Measurements from ENCODE around the gene SIRPB2. TPM values are rescaled to one million over a fixed set of nuclear protein-coding genes. Genes with fewer than 3 reads are reported as not detected.

SIRPB2 gene
- total and polyA plus RNA-seq, 2 of the 4 experiments (the other 2 are of a cell fraction), result not detected

- Histone ChIP-seq H4K91ac (ENCODE audit: insufficient read depth, low read depth, low read length) (no peak overlapping the region), H3K4ac (ENCODE audit: low read depth, low read length) (no peak overlapping the region), H3K14ac (replicated peaks; ENCODE audit: low read depth, low read length) (no peak overlapping the region), H3K36me3 (ENCODE audit: control insufficient read depth, insufficient read depth, low read length) (no peaks in the 10 kb centered on the region), H2BK5ac (ENCODE audit: low read depth, low read length, poor library complexity, severe bottlenecking) (no peak overlapping the region), H3K56ac (ENCODE audit: extremely low read depth, insufficient read depth, low read length) (no peak overlapping the region), H3K4me3 (ENCODE audit: insufficient read depth, low read depth, low read length) (no peak overlapping the region), H4K5ac (ENCODE audit: low read depth, low read length) (no peak overlapping the region), H2AK9ac (replicated peaks; ENCODE audit: low read depth, low read length, poor library complexity) (no peak overlapping the region), H3K4me2 (ENCODE audit: low read depth, low read length) (no peak overlapping the region), H3K4me1 (ENCODE audit: control insufficient read depth, insufficient read depth, low read length) (no peaks in the 10 kb centered on the region), H4K8ac (ENCODE audit: low read depth in 2 of 2, low read length in 2 of 2) (no peak overlapping the region), H3K27me3 (ENCODE audit: control insufficient read depth, insufficient read depth, low read length) (peaks cover 26% of the 10 kb centered on the region), H2BK120ac (ENCODE audit: low read depth, low read length) (no peak overlapping the region), H3K27ac (ENCODE audit: insufficient read depth, low read length) (no peak overlapping the region), H2AFZ (replicated peaks; ENCODE audit: low read length, poor library complexity) (no peak overlapping the region), H4K20me1 (ENCODE audit: insufficient read depth, low read length) (no peaks in the 10 kb centered on the region), H3K23ac (ENCODE audit: low read depth, low read length) (no peak overlapping the region), H2AK5ac (ENCODE audit: low read depth, low read length) (no peak overlapping the region), H3K79me1 (ENCODE audit: low read depth in 1 of 2, low read length in 2 of 2) (no peaks in the 10 kb centered on the region), H3K9me1 (ENCODE audit: insufficient read depth, low read length) (no peaks in the 10 kb centered on the region), H3K18ac (ENCODE audit: low read depth, low read length) (no peak overlapping the region), H2BK20ac (ENCODE audit: low read depth, low read length) (no peak overlapping the region), H3K9me3 (ENCODE audit: control insufficient read depth, insufficient read depth, low read length) (0 out of 2 replicates have a peak, but pooled peaks cover 3% of the 10 kb centered on the region), H2BK15ac (ENCODE audit: low read depth, low read length) (no peak overlapping the region), H3K9ac (ENCODE audit: low read depth, low read length) (no peak overlapping the region)
- dilution Hi-C loops (cut with HindIII; ENCODE audit: low sequenced_read_pairs, unreplicated experiment), result no loop called here
- WGBS, 2 experiments (ENCODE audit: extremely low coverage in 2 of 2, insufficient read length in 1 of 2), result no CpG with 5 or more reads among the region's 2 CpGs
- ATAC-seq (ENCODE audit: low read depth) (no peak), DNase-seq (no peak)
- intact Hi-C loops (cut with micrococcal nuclease), result no loop called here
- TF ChIP-seq BHLHE40 (IDR thresholded peaks at IDR 0.05; ENCODE audit: low read depth, low read length), result no peak
- no peak for TF ChIP-seq RFX5 (IDR thresholded peaks at IDR 0.05; ENCODE audit: low read depth, low read length)
- no peak for TF ChIP-seq SMC3 (IDR thresholded peaks at IDR 0.05; ENCODE audit: low read depth, low read length)
- ChIA-PET CTCF (interaction anchor here (0.6 kb wide), 1 partner anchor 9 kb away, joined by 4 read pairs; no protein-coding TSS in a partner anchor), POLR2A (ENCODE audit: unreplicated experiment) (no interaction called here)
- in situ Hi-C loops (cut with MboI; ENCODE audit: low sequenced_read_pairs), result no loop called here
- BruUV-seq (replicated peaks), result no TSS peak
Measured at GRCh38 chr20:1489325-1489724, 1.9 kb downstream of the SIRPB2 start.
